Kasumi-1 (cell line): ENCODE data around the gene DMD.

ENCODE experiments used
- DNase-seq, 2 experiments: peaks; one replicate each; lab custom pipeline; 2025; lab: John Stamatoyannopoulos, UW

Gene DMD

GRCh38 chrX:31225819-31226218 is 1985.5 kb downstream of the DMD start:
- no peak for DNase-seq

- DNase-seq: no peak
Observed at GRCh38 chrX:31224381-31225012, 1986.9 kb downstream of the DMD start.

GRCh38 chrX:31223817-31224216 is 1987.5 kb downstream of the DMD start:
- no peak for DNase-seq

GRCh38 chrX:31222946-31223345 is 1988.4 kb downstream of the DMD start:
- no peak for DNase-seq

- DNase-seq: no peak
Observed at GRCh38 chrX:31219174-31219573, 1992.2 kb downstream of the DMD start.

GRCh38 chrX:31217084-31217483 is 1994.3 kb downstream of the DMD start:
- DNase-seq: no peak

GRCh38 chrX:31215277-31215815 is 1996.0 kb downstream of the DMD start:
- DNase-seq: no peak

GRCh38 chrX:31213941-31214340 is 1997.4 kb downstream of the DMD start:
- no peak for DNase-seq

- DNase-seq: no peak
Observed at GRCh38 chrX:31212856-31213748, 1998.2 kb downstream of the DMD start.

GRCh38 chrX:31209005-31209628 is 2002.2 kb downstream of the DMD start:
- DNase-seq: no peak

- DNase-seq: no peak
Observed at GRCh38 chrX:31201503-31201902, 2009.8 kb downstream of the DMD start.

- DNase-seq: no peak
Observed at GRCh38 chrX:31200430-31200829, 2010.9 kb downstream of the DMD start.

GRCh38 chrX:31199840-31200114 is 2011.6 kb downstream of the DMD start:
- no peak for DNase-seq

GRCh38 chrX:31199056-31199839 is 2012.1 kb downstream of the DMD start:
- no peak for DNase-seq

GRCh38 chrX:31190221-31190975 is 2021.0 kb downstream of the DMD start:
- no peak for DNase-seq

GRCh38 chrX:31186693-31187338 is 2024.5 kb downstream of the DMD start:
- DNase-seq: no peak

- DNase-seq: no peak
Observed at GRCh38 chrX:31185884-31186283, 2025.5 kb downstream of the DMD start.

- DNase-seq: no peak
Observed at GRCh38 chrX:31181377-31182000, 2029.9 kb downstream of the DMD start.

- no peak for DNase-seq
Observed at GRCh38 chrX:31179203-31179602, 2032.1 kb downstream of the DMD start.

GRCh38 chrX:31178769-31179125 is 2032.6 kb downstream of the DMD start:
- no peak for DNase-seq
